HL-60 (cell line): ENCODE measurements around the gene VCAN.

ENCODE experiments used
- CTCF ChIP-seq: IDR thresholded peaks from one replicate; pipeline ENCODE4 v1.5.1; 2011; ENCODE audit warnings: low read length, control low read depth, inconsistent platforms; ENCODE audit not compliant: insufficient read depth
- GABPA ChIP-seq: IDR thresholded peaks from 2 replicates; pipeline ENCODE4 v1.6.1; 2012; ENCODE audit warnings: low read depth
- POLR2AphosphoS5 ChIP-seq: IDR thresholded peaks from 2 replicates; pipeline ENCODE4 v1.6.1; 2012; ENCODE audit warnings: low read depth
- TF ChIP-seq, protein P1 (sequence below): IDR thresholded peaks from 2 replicates; pipeline ENCODE4 v1.6.1; 2012; ENCODE audit warnings: low read depth; ENCODE audit not compliant: insufficient replicate concordance

- no peak for TF ChIP-seq CTCF
- TF ChIP-seq, protein P1, sequence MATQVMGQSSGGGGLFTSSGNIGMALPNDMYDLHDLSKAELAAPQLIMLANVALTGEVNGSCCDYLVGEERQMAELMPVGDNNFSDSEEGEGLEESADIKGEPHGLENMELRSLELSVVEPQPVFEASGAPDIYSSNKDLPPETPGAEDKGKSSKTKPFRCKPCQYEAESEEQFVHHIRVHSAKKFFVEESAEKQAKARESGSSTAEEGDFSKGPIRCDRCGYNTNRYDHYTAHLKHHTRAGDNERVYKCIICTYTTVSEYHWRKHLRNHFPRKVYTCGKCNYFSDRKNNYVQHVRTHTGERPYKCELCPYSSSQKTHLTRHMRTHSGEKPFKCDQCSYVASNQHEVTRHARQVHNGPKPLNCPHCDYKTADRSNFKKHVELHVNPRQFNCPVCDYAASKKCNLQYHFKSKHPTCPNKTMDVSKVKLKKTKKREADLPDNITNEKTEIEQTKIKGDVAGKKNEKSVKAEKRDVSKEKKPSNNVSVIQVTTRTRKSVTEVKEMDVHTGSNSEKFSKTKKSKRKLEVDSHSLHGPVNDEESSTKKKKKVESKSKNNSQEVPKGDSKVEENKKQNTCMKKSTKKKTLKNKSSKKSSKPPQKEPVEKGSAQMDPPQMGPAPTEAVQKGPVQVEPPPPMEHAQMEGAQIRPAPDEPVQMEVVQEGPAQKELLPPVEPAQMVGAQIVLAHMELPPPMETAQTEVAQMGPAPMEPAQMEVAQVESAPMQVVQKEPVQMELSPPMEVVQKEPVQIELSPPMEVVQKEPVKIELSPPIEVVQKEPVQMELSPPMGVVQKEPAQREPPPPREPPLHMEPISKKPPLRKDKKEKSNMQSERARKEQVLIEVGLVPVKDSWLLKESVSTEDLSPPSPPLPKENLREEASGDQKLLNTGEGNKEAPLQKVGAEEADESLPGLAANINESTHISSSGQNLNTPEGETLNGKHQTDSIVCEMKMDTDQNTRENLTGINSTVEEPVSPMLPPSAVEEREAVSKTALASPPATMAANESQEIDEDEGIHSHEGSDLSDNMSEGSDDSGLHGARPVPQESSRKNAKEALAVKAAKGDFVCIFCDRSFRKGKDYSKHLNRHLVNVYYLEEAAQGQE, result no peak
- no peak for TF ChIP-seq POLR2AphosphoS5
- TF ChIP-seq GABPA, result no peak
Observed at GRCh38 chr5:83513491-83513890, 41.9 kb downstream of the VCAN start.
